HCT116 (cell line): ENCODE data around the gene CHRNA4. TPM values are rescaled to one million over a fixed set of nuclear protein-coding genes. Genes with fewer than 3 reads are reported as not detected.

Experiments
- ATAC-seq: fragments of 200-7000 bp; cut with Tn5 transposase; 2 replicates; pipeline ENCODE4 v1.9.1; 2020; ENCODE audit warnings: mild to moderate bottlenecking, moderate library complexity
- BruUV-seq: library from RNA; stranded (reverse); fragments of 400-500 nt; replicated peaks from 2 replicates; lab custom pipeline; 2021; lab: Mats Ljungman, UMichigan
- CTCF ChIA-PET: fragments of 300-600 bp; sonication (Branson Sonifier 250); formaldehyde crosslinking; loops from one replicate; lab custom pipeline; 2021; ENCODE audit warnings: antibody characterized with exemption; lab: Charles Lee
- POLR2A ChIA-PET: fragments of 300-600, 350-600 bp; sonication (Branson Sonifier 250); formaldehyde crosslinking; loops from one replicate; lab custom pipeline; 2021; ENCODE audit warnings: antibody characterized with exemption; lab: Charles Lee
- RAD21 ChIA-PET, 2 experiments: fragments of 300-600 bp; sonication (Branson Sonifier 250); formaldehyde crosslinking; loops; one replicate each; lab custom pipeline; 2023; ENCODE audit warnings: low total read pairs in 2 of 2; ENCODE audit not compliant: uncharacterized antibody in 2 of 2, unreplicated experiment in 2 of 2, low non-redundant PET in 1 of 2; lab: Charles Lee
- DNase-seq: peaks from one replicate; pipeline ENCODE4 v3.0.0-alpha.2; 2010; ENCODE audit warnings: low read depth, low spot score
- H2AFZ ChIP-seq: fragments of 200-600 bp; shearing (Covaris generic), sonication (generic); 2 replicates; pipeline ENCODE4 v1.6.1; 2017; ENCODE audit warnings: low read depth, mixed run types, mixed read lengths, antibody characterized with exemption, low read length; ENCODE audit not compliant: poor library complexity, severe bottlenecking
- H3K27ac ChIP-seq: 2 replicates; pipeline ENCODE4 v1.5.1; 2012; ENCODE audit warnings: low read depth, low read length
- H3K27me3 ChIP-seq: fragments of 200-600 bp; sonication (generic); 2 replicates; pipeline ENCODE4 v1.6.1; 2016; ENCODE audit warnings: mixed run types, low read length, mixed read lengths; ENCODE audit not compliant: insufficient read depth
- H3K36me3 ChIP-seq, 2 experiments: fragments of 200-500 bp in 1 of 2; fragments of 200-600 bp in 1 of 2; sonication (Bioruptor generic) in 1 of 2; sonication (generic) in 1 of 2; 2 replicates each; pipeline versions ENCODE4 v1.5.1 to v1.6.1; 2014 to 2016; ENCODE audit warnings: low read length in 2 of 2, inconsistent platforms in 1 of 2, mixed read lengths in 1 of 2, mixed run types in 1 of 2; ENCODE audit not compliant: insufficient read depth in 2 of 2, control insufficient read depth in 1 of 2
- H3K4me1 ChIP-seq, 2 experiments: fragments of 200-600 bp in 1 of 2; sonication (generic) in 1 of 2; 2 replicates each; pipeline versions ENCODE4 v1.5.1 to v1.6.1; 2012 to 2017; ENCODE audit warnings: low read length in 2 of 2, inconsistent platforms in 1 of 2, mild to moderate bottlenecking in 1 of 2, mixed read lengths in 1 of 2, mixed run types in 1 of 2, moderate library complexity in 1 of 2; ENCODE audit not compliant: insufficient read depth in 2 of 2, control insufficient read depth in 1 of 2
- H3K4me2 ChIP-seq: fragments of 200-600 bp; sonication (generic); 2 replicates; pipeline ENCODE4 v1.6.1; 2017; ENCODE audit warnings: mixed run types, low read length, mixed read lengths
- H3K4me3 ChIP-seq, 2 experiments: fragments of 200-600 bp in 1 of 2; sonication (generic) in 1 of 2; replicated peaks in 1 of 2; 2 replicates each; pipeline ENCODE4 v1.5.1; 2011 to 2016; ENCODE audit warnings: low read length in 2 of 2, control low read depth in 1 of 2, low read depth in 1 of 2, mild to moderate bottlenecking in 1 of 2, mixed read lengths in 1 of 2, mixed run types in 1 of 2
- H3K79me2 ChIP-seq: fragments of 200-600 bp; sonication (generic); 2 replicates; pipeline ENCODE4 v1.6.1; 2017; ENCODE audit warnings: mild to moderate bottlenecking, mixed run types, low read length, moderate library complexity, mixed read lengths; ENCODE audit not compliant: insufficient read depth
- H3K9ac ChIP-seq: fragments of 200-600 bp; sonication (generic); 2 replicates; pipeline ENCODE4 v1.6.1; 2016; ENCODE audit warnings: low read length, mixed read lengths
- H3K9me2 ChIP-seq: fragments of 200-600 bp; sonication (generic), shearing (Covaris generic); 2 replicates; pipeline ENCODE4 v1.6.1; 2017; ENCODE audit warnings: mixed run types, mild to moderate bottlenecking, moderate library complexity; ENCODE audit not compliant: insufficient read depth
- H3K9me3 ChIP-seq, 2 experiments: fragments of 200-500 bp in 1 of 2; fragments of 200-600 bp in 1 of 2; sonication (Bioruptor generic) in 1 of 2; sonication (generic) in 1 of 2; 2 replicates each; pipeline ENCODE4 v1.6.1; 2014 to 2017; ENCODE audit warnings: low read length in 2 of 2, mixed read lengths in 2 of 2, inconsistent platforms in 1 of 2, low read depth in 1 of 2, mild to moderate bottlenecking in 1 of 2, mixed run types in 1 of 2, moderate library complexity in 1 of 2; ENCODE audit not compliant: control insufficient read depth in 1 of 2, insufficient read depth in 1 of 2
- H4K20me1 ChIP-seq: fragments of 200-600 bp; sonication (generic), shearing (Covaris generic); 2 replicates; pipeline ENCODE4 v1.6.1; 2017; ENCODE audit warnings: mixed run types, mild to moderate bottlenecking, moderate library complexity; ENCODE audit not compliant: insufficient read depth
- CEBPB ChIP-seq: IDR thresholded peaks from 2 replicates; pipeline ENCODE4 v1.6.1; 2012; ENCODE audit warnings: low read depth
- CTCF ChIP-seq, 3 experiments: fragments of 200-600 bp in 1 of 3; sonication (generic) in 1 of 3; IDR thresholded peaks in 2 of 3; conservative IDR thresholded peaks in 1 of 3; 2 replicates each; pipeline ENCODE4 v1.5.1; 2012 to 2017; ENCODE audit warnings: low read depth in 2 of 3, low read length in 2 of 3, antibody characterized with exemption in 1 of 3, borderline replicate concordance in 1 of 3, control low read depth in 1 of 3, mild to moderate bottlenecking in 1 of 3, mixed read lengths in 1 of 3, mixed run types in 1 of 3, moderate library complexity in 1 of 3; ENCODE audit not compliant: insufficient read depth in 1 of 3
- ELF1 ChIP-seq: IDR thresholded peaks from 2 replicates; pipeline ENCODE4 v1.6.1; 2012; ENCODE audit warnings: low read depth, borderline replicate concordance
- FOSL1 ChIP-seq: IDR thresholded peaks from 2 replicates; pipeline ENCODE4 v1.6.1; 2012; ENCODE audit warnings: low read depth
- JUND ChIP-seq: IDR thresholded peaks from 2 replicates; pipeline ENCODE4 v1.6.1; 2012
- RAD21 ChIP-seq: IDR thresholded peaks from 2 replicates; pipeline ENCODE4 v1.6.1; 2012; ENCODE audit warnings: low read depth, mild to moderate bottlenecking
- SIN3A ChIP-seq: IDR thresholded peaks from 2 replicates; pipeline ENCODE4 v1.6.1; 2012; ENCODE audit warnings: low read depth
- SP1 ChIP-seq: IDR thresholded peaks from 2 replicates; pipeline ENCODE4 v1.6.1; 2012; ENCODE audit warnings: low read depth
- TCF7L2 ChIP-seq: IDR thresholded peaks from 2 replicates; pipeline ENCODE4 v1.7.0; 2011; ENCODE audit warnings: borderline replicate concordance, inconsistent platforms; ENCODE audit not compliant: insufficient read depth, insufficient read length; ENCODE audit errors: extremely low read depth
- ZBTB33 ChIP-seq: IDR thresholded peaks from 2 replicates; pipeline ENCODE4 v1.6.1; 2011; ENCODE audit warnings: mild to moderate bottlenecking, low read length, moderate library complexity; ENCODE audit not compliant: insufficient replicate concordance; ENCODE audit errors: extremely low read depth
- intact Hi-C: fragments of 100-400 bp; cut with micrococcal nuclease; formaldehyde crosslinking; loops from 2 replicates; pipeline ENCODE4 v1.10.0; 2022
- total RNA-seq: library from RNA; stranded (reverse); gene quantifications from one replicate; pipeline ENCODE4 v1.2.1, GENCODE V29; 2021; ENCODE audit not compliant: unreplicated experiment

Gene CHRNA4
- total RNA-seq, 1 experiment from 2014 or later, result not detected

GRCh38 chr20:63352811-63353221 lies 8.3 kb downstream of the CHRNA4 start:
- no TSS peak for BruUV-seq
- H3K4me3 ChIP-seq, result no peak overlapping the region
- POLR2A ChIA-PET, result no interaction called here
- no peaks in the 10 kb centered on the region for H3K27me3 ChIP-seq
- H3K4me1 ChIP-seq, result no peaks in the 10 kb centered on the region
- CTCF ChIA-PET, result no interaction called here
- H3K27ac ChIP-seq, result no peak overlapping the region
- DNase-seq (no peak), ATAC-seq (no peak)
- no peaks in the 10 kb centered on the region for H3K79me2 ChIP-seq
- TF ChIP-seq CEBPB, result no peak
- no peak for TF ChIP-seq SP1
- no peak for TF ChIP-seq CTCF (IDR thresholded peaks at IDR 0.05 in 2 of 3, conservative IDR thresholded peaks at IDR 0.05 in 1 of 3; ENCODE audit: borderline replicate concordance in 1 of 3, insufficient read depth in 1 of 3, low read depth in 2 of 3, low read length in 2 of 3)
- no peak for TF ChIP-seq ELF1
- no peak for TF ChIP-seq RAD21
- no peak for TF ChIP-seq SIN3A
- no peak for TF ChIP-seq FOSL1
- TF ChIP-seq JUND, result no peak
- TF ChIP-seq ZBTB33, result no peak
- TF ChIP-seq TCF7L2, result no peak
- no peaks in the 10 kb centered on the region for H3K36me3 ChIP-seq
- H3K9me3 ChIP-seq, result peaks cover 0 to 6% of the 10 kb centered on the region in 2 experiments; a peak in 1 of 4 replicates
- H3K9ac ChIP-seq, result no peak overlapping the region
- no peak overlapping the region for H2AFZ ChIP-seq
- H3K9me2 ChIP-seq, result no peaks in the 10 kb centered on the region
- no peaks in the 10 kb centered on the region for H4K20me1 ChIP-seq
- H3K4me2 ChIP-seq, result no peak overlapping the region
- intact Hi-C loops, result no loop called here
- RAD21 ChIA-PET, result no interaction called here
